Posterior cingulate gyrus (tissue), 11 donors: Measurements from ENCODE around the gene THAP8.

Experiments used
- DNase-seq, 10 donors: peaks; one replicate each; pipeline versions ENCODE4 v3.0.0 to v3.0.0-alpha.2; 2020 to 2021; ENCODE audit warnings: mixed read lengths in 3 of 10
- intact Hi-C: fragments of 100-400 bp; cut with DNase I; formaldehyde crosslinking; loops from one replicate; pipeline ENCODE4 v1.15.1; 2023

The THAP8 gene

DNA sequence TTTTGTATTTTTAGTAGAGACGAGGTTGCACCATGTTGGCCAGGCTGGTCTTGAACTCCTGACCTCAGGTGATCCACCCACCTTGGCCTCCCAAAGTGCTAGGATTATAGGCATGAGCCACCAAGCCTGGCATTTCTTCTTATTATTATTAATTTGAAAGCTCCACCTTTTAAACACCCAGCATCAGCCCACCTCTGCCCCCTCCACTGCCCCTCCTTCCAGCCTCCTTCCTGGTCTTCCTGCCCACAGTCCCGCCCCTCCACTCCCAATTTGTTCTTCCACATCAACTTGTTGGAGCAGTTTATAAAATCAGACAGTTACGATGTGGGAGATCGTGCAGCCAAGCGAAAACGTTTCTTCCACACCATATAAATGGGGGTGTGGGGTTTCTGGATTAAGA, 13.6 kb downstream of the THAP8 start:
- DNase-seq: no peak
- intact Hi-C loops: no loop called here

DNA sequence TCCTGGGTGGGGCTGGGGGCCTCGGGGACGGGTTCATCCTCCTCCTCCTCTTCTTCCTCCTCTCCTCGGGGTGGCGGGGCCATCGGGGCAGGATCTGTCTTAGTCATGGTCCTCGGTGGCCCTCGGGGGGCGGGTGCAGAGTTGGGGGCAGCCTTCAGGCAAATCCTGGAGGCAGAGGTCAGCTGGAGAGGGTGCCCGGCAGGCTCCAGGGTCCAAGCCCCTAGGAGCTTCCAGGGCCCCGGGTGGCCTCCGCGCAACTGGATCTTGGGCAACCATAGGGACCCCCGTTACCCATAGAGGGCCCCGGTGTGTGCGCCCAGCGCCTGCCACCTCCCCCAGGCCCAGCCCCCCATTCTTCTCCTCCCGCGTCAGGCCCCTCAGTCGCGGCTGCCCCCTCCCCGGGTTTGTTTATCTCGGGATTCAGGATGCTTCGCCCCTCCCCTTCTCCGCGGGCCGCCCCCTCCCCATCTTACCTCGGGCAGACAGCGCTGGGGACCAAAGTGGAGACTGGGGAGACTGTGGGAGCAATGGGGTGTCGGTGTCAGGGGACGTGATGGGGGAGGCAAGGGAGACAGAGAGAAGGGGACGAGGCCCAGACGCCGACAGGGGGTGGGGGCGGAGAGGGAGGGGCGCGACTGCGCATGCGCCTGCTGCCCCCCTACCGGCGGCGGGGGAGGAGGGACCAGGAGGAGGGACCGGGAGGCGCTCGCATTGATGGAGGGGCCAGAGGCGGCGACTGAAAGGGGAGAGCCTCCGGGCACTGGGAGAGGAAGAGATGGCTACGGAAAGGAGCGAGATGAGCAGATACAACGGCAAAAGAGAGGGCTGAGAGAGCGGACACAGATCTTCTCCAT, 21.6 kb downstream of the THAP8 start, which contains the start of gene CLIP3:
CLIP3 (minus strand) TSS at position 623 of the 854 bp plus-strand sequence; CDS start at position 107, 516 bp downstream.
- peak; percentile 82 to 98 (median 87) for DNase-seq
- intact Hi-C loops: no loop called here

- intact Hi-C loops: no loop called here
- peak in 1 of 10 donors; percentile 9 for DNase-seq
Observed at GRCh38 chr19:36031308-36031707, 22.8 kb downstream of the THAP8 start.

GRCh38 chr19:36030264-36031148, 23.6 kb downstream of the THAP8 start:
- DNase-seq: peak in 2 of 10 donors; percentile 38 to 54
- intact Hi-C loops: no loop called here

DNA sequence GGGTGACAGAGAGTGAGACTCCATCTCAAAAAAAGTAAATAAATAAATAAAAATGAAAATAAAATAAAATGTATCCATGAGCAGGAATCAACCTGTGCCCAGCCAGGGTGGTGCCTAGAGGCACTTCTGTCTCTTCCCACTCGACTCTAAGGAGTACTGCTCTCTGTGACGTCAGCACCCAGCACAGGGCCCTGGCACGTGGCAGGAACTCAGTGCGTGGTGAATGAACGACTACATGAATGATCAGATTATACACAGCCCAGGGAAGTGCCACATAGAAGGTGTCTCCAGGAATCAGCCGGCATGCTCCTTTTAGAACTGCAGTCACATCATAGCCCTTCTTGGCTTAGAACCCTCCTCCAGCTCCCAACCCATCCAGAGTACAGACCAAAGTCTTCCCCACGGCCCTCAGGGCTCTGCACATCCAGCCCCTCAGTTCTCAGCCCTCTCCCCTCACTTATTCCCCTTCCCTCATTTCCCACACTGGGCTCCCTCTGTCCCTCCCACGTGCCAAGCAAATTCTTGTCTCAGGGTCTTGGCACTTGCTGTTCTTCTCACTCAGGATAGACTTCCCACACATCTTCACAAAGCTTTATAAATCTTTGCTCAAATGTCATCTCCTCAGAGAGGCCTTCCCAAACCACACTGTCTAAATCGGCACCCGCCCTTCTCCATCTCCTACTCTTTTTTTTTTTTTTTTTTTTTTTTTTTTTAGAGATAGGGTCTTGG, 25.6 kb downstream of the THAP8 start:
- intact Hi-C loops: no loop called here
- DNase-seq: peak in 8 of 10 donors; percentile 49 to 95 (median 72)

GRCh38 chr19:36027696-36028095, 26.4 kb downstream of the THAP8 start:
- no peak for DNase-seq

GRCh38 chr19:36026091-36026876, 27.8 kb downstream of the THAP8 start:
- DNase-seq: peak in 1 of 10 donors; percentile 71
- intact Hi-C loops: no loop called here

More at GRCh38 chr19:36027696-36028095, 26.4 kb downstream of the THAP8 start:
- intact Hi-C loops: no loop called here

- no peak for DNase-seq
- intact Hi-C loops: no loop called here
Observed at GRCh38 chr19:36025541-36025940, 28.5 kb downstream of the THAP8 start.

DNA sequence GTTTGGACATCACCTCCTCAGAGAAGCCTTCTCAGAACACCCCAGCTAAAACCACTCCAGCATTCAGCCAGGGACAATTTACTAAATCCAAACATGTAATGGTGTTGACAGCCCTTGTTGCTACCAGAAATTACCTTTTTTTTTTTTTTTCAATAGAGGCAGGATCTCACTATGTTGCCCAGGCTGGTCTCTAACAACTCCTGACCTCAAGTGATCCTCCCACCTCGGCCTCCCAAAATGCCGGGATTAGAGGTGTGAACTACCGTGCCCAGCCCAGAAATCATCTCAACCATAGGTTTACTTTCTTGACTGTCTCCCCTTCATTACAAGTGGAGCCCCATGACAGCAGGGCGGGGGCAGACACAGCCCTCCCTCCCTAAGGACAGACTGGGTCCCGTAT, 30.7 kb downstream of the THAP8 start:
- intact Hi-C loops: no loop called here
- DNase-seq: no peak

- intact Hi-C loops: no loop called here
Observed at GRCh38 chr19:36019061-36019670, 34.9 kb downstream of the THAP8 start.

DNA sequence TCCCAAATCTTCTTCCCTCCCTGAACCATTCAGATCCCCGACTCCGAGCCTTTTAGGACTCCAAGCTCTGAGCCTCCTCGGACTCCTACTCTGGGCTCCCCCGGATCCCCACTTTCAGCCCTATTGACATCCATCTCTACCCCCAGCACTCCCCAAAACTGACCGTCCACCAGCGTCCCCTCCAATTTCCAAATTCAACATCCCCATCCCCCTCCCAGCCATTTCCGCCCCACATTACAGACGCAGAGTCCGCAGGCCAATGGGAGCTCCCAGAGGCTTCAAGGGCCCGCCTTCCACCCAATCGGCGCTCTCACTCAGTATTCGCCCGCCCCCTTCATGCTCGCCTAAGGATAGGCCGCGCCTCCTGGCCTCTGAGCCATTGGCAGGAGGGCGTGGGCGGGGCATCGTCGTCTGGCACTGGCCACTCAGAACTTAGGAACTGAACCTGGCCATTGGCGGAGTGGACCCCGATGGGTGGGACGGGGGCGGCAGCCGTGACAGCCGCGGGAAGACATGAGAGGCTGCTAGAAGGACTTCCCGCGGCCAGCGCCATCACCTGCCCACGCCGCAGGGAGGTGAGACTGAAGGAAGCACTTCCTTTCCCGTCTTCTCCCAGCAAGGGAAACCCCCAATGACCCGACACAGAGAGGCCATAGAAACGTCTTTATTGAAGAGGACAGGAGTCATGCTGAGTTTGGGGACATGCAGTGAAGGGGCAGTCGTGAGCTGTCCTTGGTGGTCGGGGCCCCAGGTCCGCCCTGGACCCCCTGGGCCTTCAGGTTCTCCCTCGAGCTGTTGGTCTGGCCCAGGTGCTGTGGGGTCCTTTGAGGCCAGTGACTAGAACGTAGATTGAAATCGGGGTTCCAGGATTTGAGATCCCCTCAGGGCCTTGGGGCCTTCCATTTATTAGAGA, 39.8 kb downstream of the THAP8 start, which contains the start of gene ALKBH6:
ALKBH6 (minus strand) TSS at position 202 of the 913 bp plus-strand sequence. CDS start 816 bp downstream, outside the sequence.
- peak; percentile 98 to 100 (median 100) for DNase-seq
- intact Hi-C loops: no loop called here

More at GRCh38 chr19:36019061-36019670, 34.9 kb downstream of the THAP8 start:
- no peak for DNase-seq

GRCh38 chr19:36013280-36014011, 40.6 kb downstream of the THAP8 start:
- peak in 1 of 10 donors; percentile 67 for DNase-seq
- intact Hi-C loops: no loop called here

GRCh38 chr19:36010402-36010801, 43.7 kb downstream of the THAP8 start:
- DNase-seq: no peak
- intact Hi-C loops: no loop called here

GRCh38 chr19:36009633-36010379, 44.3 kb downstream of the THAP8 start:
- intact Hi-C loops: no loop called here
- no peak for DNase-seq

- DNase-seq: peak in 9 of 10 donors; percentile 56 to 97 (median 73)
- intact Hi-C loops: no loop called here
Observed at GRCh38 chr19:36009220-36009619, 44.9 kb downstream of the THAP8 start.

GRCh38 chr19:36008336-36008978, 45.6 kb downstream of the THAP8 start, which contains the start of gene SYNE4:
Gene SYNE4, minus strand, starts transcription at chr19:36008813. Its CDS starts 132 bp downstream, at chr19:36008681.
- intact Hi-C loops: no loop called here

More at GRCh38 chr19:36008336-36008978, 45.6 kb downstream of the THAP8 start, which contains the start of gene SYNE4:
- DNase-seq: no peak
